Ectodermal cell (in vitro differentiated cells): ENCODE results near the gene MARVELD2.
"Not testable (repeated sequence)": the region's sequence is repeated elsewhere in the genome, so short reads cannot be mapped to it uniquely, and the experiment has no call there.

Experiments used
- H3K27ac ChIP-seq: 2 replicates; pipeline ENCODE4 v1.7.0; 2013; ENCODE audit warnings: mild to moderate bottlenecking, low read depth, low read length; ENCODE audit not compliant: insufficient read depth, poor library complexity, severe bottlenecking
- H3K27me3 ChIP-seq: 2 replicates; pipeline ENCODE4 v1.7.0; 2013; ENCODE audit warnings: mild to moderate bottlenecking, low read length; ENCODE audit not compliant: insufficient read depth, control insufficient read depth, poor library complexity, severe bottlenecking
- H3K36me3 ChIP-seq: one replicate; pipeline ENCODE4 v1.7.0; 2013; ENCODE audit warnings: low read length; ENCODE audit not compliant: control insufficient read depth, insufficient read depth
- H3K4me1 ChIP-seq: one replicate; pipeline ENCODE4 v1.7.0; 2013; ENCODE audit warnings: low read length; ENCODE audit not compliant: control insufficient read depth, insufficient read depth
- H3K4me3 ChIP-seq: 2 replicates; pipeline ENCODE4 v1.7.0; 2013; ENCODE audit warnings: low read depth, low read length, control low read depth; ENCODE audit not compliant: insufficient read depth
- H3K9me3 ChIP-seq: 2 replicates; pipeline ENCODE4 v1.7.0; 2013; ENCODE audit warnings: mild to moderate bottlenecking, low read length, moderate library complexity; ENCODE audit not compliant: control insufficient read depth
- WGBS, 2 experiments: methylation state at CpG; one replicate each; pipeline ENCODE4 v1.1.7; 2013; ENCODE audit warnings: missing lambda C conversion rate in 2 of 2; 5-methylcytosine and 5-hydroxymethylcytosine counted together

The MARVELD2 gene

GRCh38 chr5:69471516-69471915, 56.6 kb downstream of the MARVELD2 start:
- not testable (repeated sequence) for H3K4me1 ChIP-seq, H3K27ac ChIP-seq, H3K4me3 ChIP-seq, H3K27me3 ChIP-seq, H3K36me3 ChIP-seq, H3K9me3 ChIP-seq
- WGBS, 2 experiments, result 92 to 95% methylated on average over 6 of the region's 6 CpGs

- not testable (repeated sequence) for H3K27me3 ChIP-seq, H3K36me3 ChIP-seq, H3K4me3 ChIP-seq, H3K27ac ChIP-seq, H3K4me1 ChIP-seq, H3K9me3 ChIP-seq
- WGBS, 2 experiments, result 91 to 94% methylated on average over 16 of the region's 16 CpGs
Measured at GRCh38 chr5:69472535-69473143, 57.7 kb downstream of the MARVELD2 start.

- Histone ChIP-seq H3K9me3 (no peaks in the 10 kb centered on the region), H3K27ac (no peak overlapping the region), H3K4me3 (no peak overlapping the region), H3K4me1 (no peaks in the 10 kb centered on the region), H3K36me3 (no peaks in the 10 kb centered on the region), H3K27me3 (no peaks in the 10 kb centered on the region)
- WGBS, 2 experiments, result 67% methylated on average over 1 of the region's 1 CpG; no CpG with 5 or more reads in 1 of the 2 experiments
Measured at GRCh38 chr5:69477170-69477569, 62.3 kb downstream of the MARVELD2 start.

DNA sequence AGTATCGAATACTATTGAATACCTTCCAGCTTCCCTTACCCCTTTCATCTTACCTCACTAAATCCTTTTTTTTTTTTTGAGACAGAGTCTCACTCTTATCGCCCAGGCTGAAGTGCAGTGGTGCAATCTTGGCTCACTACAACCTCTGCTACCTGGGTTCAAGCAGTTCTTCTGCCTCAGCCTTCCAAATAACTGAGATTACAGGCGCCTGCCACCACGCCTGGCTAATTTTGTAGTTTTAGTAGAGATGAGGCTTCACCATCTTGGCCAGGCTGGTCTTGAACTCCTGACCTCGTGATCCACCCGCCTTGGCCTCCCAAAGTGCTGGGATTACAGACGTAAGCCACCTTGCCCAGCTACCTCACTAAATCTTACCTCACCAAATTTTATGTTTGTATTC, 63.4 kb downstream of the MARVELD2 start:
- H3K27ac ChIP-seq, H3K9me3 ChIP-seq, H3K36me3 ChIP-seq, H3K4me3 ChIP-seq, H3K4me1 ChIP-seq, H3K27me3 ChIP-seq: not testable (repeated sequence)
- 92 to 94% methylated on average over 7 of the region's 7 CpGs for WGBS, 2 experiments

GRCh38 chr5:69484891-69485290, 70.0 kb downstream of the MARVELD2 start:
- 89 to 93% methylated on average over 6 to 7 of the region's 7 CpGs for WGBS, 2 experiments
- no peak overlapping the region for H3K27ac ChIP-seq
- no peaks in the 10 kb centered on the region for H3K9me3 ChIP-seq
- H3K36me3 ChIP-seq, result no peaks in the 10 kb centered on the region
- no peak overlapping the region for H3K4me3 ChIP-seq
- H3K4me1 ChIP-seq, result no peaks in the 10 kb centered on the region
- H3K27me3 ChIP-seq, result no peaks in the 10 kb centered on the region

GRCh38 chr5:69485471-69485870, 70.6 kb downstream of the MARVELD2 start:
- Histone ChIP-seq H3K9me3 (no peaks in the 10 kb centered on the region), H3K36me3 (no peaks in the 10 kb centered on the region), H3K4me1 (no peaks in the 10 kb centered on the region), H3K27ac (no peak overlapping the region), H3K4me3 (no peak overlapping the region), H3K27me3 (peaks cover 1% of the 10 kb centered on the region)
- 97 to 98% methylated on average over 1 of the region's 1 CpG for WGBS, 2 experiments

DNA sequence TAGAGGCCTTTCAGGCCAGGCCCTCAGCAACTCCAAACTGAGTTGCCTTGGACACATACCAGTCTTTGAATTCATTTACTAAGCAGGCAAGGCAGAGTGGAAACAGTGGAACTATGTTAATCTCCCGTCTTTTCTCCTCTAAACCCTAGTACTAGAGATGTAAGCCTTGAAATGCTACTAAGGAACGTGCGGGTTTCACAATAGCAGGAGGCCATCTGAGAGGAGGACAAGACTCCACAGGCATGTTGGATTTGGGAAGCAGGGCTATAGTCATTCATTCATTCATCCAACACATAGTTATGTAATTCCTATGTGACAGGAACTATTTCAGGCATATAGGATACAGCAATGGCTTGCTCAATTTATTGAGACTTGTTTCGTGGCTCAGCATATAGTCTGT, 74.3 kb downstream of the MARVELD2 start:
- H3K4me1 ChIP-seq, result peaks cover 3% of the 10 kb centered on the region

GRCh38 chr5:69491027-69491426, 76.1 kb downstream of the MARVELD2 start:
- no peaks in the 10 kb centered on the region for H3K36me3 ChIP-seq
- H3K9me3 ChIP-seq, result no peaks in the 10 kb centered on the region
- H3K27me3 ChIP-seq, result peaks cover 36% of the 10 kb centered on the region
- H3K4me1 ChIP-seq, result peaks cover 3% of the 10 kb centered on the region
- no peak overlapping the region for H3K4me3 ChIP-seq
- H3K27ac ChIP-seq, result no peak overlapping the region
- whole genome bisulfite sequencing, 2 experiments, result 64 to 93% methylated on average over 1 to 2 of the region's 2 CpGs

More for the DNA sequence above, 74.3 kb downstream of the MARVELD2 start:
- Histone ChIP-seq H3K36me3 (no peaks in the 10 kb centered on the region), H3K27me3 (peaks cover 36% of the 10 kb centered on the region), H3K4me3 (no peak overlapping the region), H3K27ac (no peak overlapping the region), H3K9me3 (no peaks in the 10 kb centered on the region)
- WGBS, 2 experiments, result 72 to 85% methylated on average over 4 of the region's 4 CpGs

- H3K4me3 ChIP-seq, result peak overlapping the region; percentile 81
- H3K4me1 ChIP-seq, result peaks cover 3% of the 10 kb centered on the region
- 10 to 15% methylated on average over 16 to 17 of the region's 17 CpGs for WGBS, 2 experiments
- H3K27ac ChIP-seq, result no peak overlapping the region
- H3K9me3 ChIP-seq, result no peaks in the 10 kb centered on the region
- H3K27me3 ChIP-seq, result peaks cover 36% of the 10 kb centered on the region
- no peaks in the 10 kb centered on the region for H3K36me3 ChIP-seq
Measured at GRCh38 chr5:69491838-69492390, 77.0 kb downstream of the MARVELD2 start.

DNA sequence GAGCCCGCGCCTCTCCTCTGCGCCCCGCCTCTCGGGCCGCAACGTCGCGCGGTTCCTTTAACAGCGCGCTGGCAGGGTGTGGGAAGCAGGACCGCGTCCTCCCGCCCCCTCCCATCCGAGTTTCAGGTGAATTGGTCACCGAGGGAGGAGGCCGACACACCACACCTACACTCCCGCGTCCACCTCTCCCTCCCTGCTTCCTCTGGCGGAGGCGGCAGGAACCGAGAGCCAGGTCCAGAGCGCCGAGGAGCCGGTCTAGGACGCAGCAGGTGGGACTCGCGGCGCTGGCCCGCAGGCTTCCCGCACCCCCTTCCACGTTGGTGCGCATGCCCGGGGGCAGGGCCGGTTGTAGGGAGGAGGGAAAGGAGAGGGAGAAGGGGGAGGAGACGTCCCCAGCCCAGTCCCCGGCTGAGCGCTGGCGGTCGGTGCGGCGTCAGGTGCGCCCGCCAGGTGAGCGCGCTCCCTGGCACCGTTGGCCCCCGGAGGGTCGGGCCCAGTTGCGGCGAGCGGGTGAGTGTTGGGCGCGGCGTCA, 77.5 kb downstream of the MARVELD2 start, which contains the start of gene OCLN:
Gene OCLN (plus strand): TSS at position 400 of the 532 bp plus-strand sequence. CDS start 11,455 bp downstream, outside the sequence.
- peaks cover 36% of the 10 kb centered on the region for H3K27me3 ChIP-seq
- H3K4me1 ChIP-seq, result peaks cover 3% of the 10 kb centered on the region
- H3K36me3 ChIP-seq, result no peaks in the 10 kb centered on the region
- H3K9me3 ChIP-seq, result no peaks in the 10 kb centered on the region
- 0% methylated on average over 56 of the region's 56 CpGs for WGBS, 2 experiments
- H3K27ac ChIP-seq, result no peak within 1 kb of the TSS
- H3K4me3 ChIP-seq, result peak within 1 kb of the TSS; percentile 81
